Left renal pelvis (tissue), 4 donors: ENCODE measurements around the gene LAMA5. TPM values are rescaled to one million over a fixed set of nuclear protein-coding genes. Genes with fewer than 3 reads are reported as not detected.

Source experiments
- DNase-seq, 4 donors: peaks; one replicate each; pipeline ENCODE4 v3.0.0-alpha.2; 2013; ENCODE audit warnings: low read depth in 4 of 4, low spot score in 3 of 4
- polyA plus RNA-seq, 4 donors: library from polyadenylated mRNA; unstranded; fragments of 120-200 nt; gene quantifications; one replicate each; pipeline ENCODE4 v1.2.1, GENCODE V29; 2013; ENCODE audit not compliant: insufficient read length in 4 of 4

The LAMA5 gene
- polyA plus RNA-seq, 4 donors: 32.0 to 182 (median 104) TPM

GRCh38 chr20:62405108-62405980, 38.2 kb upstream of the LAMA5 start:
- DNase-seq: no peak

GRCh38 chr20:62404761-62405107, 37.6 kb upstream of the LAMA5 start:
- no peak for DNase-seq

GRCh38 chr20:62404112-62404665, 37.1 kb upstream of the LAMA5 start:
- no peak for DNase-seq

GRCh38 chr20:62403331-62403730, 36.2 kb upstream of the LAMA5 start:
- DNase-seq: no peak

- DNase-seq: no peak
Observed at GRCh38 chr20:62402456-62403150, 35.5 kb upstream of the LAMA5 start.

- DNase-seq: no peak
Observed at GRCh38 chr20:62401331-62401779, 34.2 kb upstream of the LAMA5 start.

- DNase-seq: no peak
Observed at GRCh38 chr20:62400541-62400940, 33.4 kb upstream of the LAMA5 start.

- DNase-seq: no peak
Observed at GRCh38 chr20:62400021-62400420, 32.9 kb upstream of the LAMA5 start.

GRCh38 chr20:62398120-62398821, 31.2 kb upstream of the LAMA5 start:
- no peak for DNase-seq

GRCh38 chr20:62396367-62397239, 29.5 kb upstream of the LAMA5 start:
- DNase-seq: no peak

GRCh38 chr20:62395311-62396242, 28.5 kb upstream of the LAMA5 start:
- no peak for DNase-seq

GRCh38 chr20:62394248-62395245, 27.4 kb upstream of the LAMA5 start:
- no peak for DNase-seq

GRCh38 chr20:62393830-62394229, 26.7 kb upstream of the LAMA5 start:
- DNase-seq: no peak

- no peak for DNase-seq
Observed at GRCh38 chr20:62393335-62393665, 26.2 kb upstream of the LAMA5 start.

GRCh38 chr20:62392621-62393334, 25.7 kb upstream of the LAMA5 start:
- no peak for DNase-seq

GRCh38 chr20:62392077-62392418, 24.9 kb upstream of the LAMA5 start:
- DNase-seq: no peak
